Thyroid gland (tissue), 4 donors: ENCODE measurements around the gene DOHH.

Source experiments
- CTCF ChIP-seq, 6 experiments: fragments of 200-600 bp in 3 of 6; fragments of 450-650 bp in 3 of 6; sonication (generic) in 3 of 6; IDR thresholded peaks; one replicate each; pipeline ENCODE4 v1.5.1; 2016 to 2019; ENCODE audit warnings: antibody characterized with exemption in 6 of 6, mild to moderate bottlenecking in 2 of 6, inconsistent platforms in 1 of 6, moderate library complexity in 1 of 6
- POLR2A ChIP-seq, 2 donors: fragments of 450-650 bp; IDR thresholded peaks; one replicate each; pipeline ENCODE4 v1.6.1; 2017; ENCODE audit warnings: antibody characterized with exemption in 2 of 2, mild to moderate bottlenecking in 2 of 2, moderate library complexity in 1 of 2

DNA sequence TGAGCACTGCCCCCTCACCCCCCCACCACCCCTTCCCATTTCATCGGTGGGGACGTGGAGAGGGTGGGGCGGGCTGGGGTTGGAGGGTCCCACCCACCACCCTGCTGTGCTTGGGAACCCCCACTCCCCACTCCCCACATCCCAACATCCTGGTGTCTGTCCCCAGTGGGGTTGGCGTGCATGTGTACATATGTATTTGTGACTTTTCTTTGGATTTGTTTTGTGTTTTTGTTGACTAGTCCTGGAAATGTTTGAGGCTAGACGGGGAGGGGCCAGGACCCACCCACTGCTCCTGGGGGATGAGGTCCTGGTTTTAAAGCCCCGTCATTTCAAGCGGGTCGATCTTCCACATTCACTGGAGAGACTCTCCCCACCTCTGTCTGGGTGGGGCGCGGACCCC is 35.5 kb upstream of the DOHH start:
- TF ChIP-seq CTCF (IDR thresholded peaks at IDR 0.05) (no peak), POLR2A (IDR thresholded peaks at IDR 0.05) (no peak)
